NCI-H2196 treated with DMSO at 0.1 percent for 48 hours (cell line): ENCODE measurements around the gene STAT1.

Source experiments
- DNase-seq: peaks from one replicate; lab custom pipeline; 2025; ENCODE audit not compliant: unreplicated experiment; lab: John Stamatoyannopoulos, UW

Gene STAT1

GRCh38 chr2:191013932-191014652, at the start of gene STAT1:
Gene STAT1, minus strand, starts transcription at chr2:191014171. Its CDS starts 4,168 bp downstream, at chr2:191010003.
- DNase-seq, result peak; percentile 80

- no peak for DNase-seq
These were observed 49.6 kb upstream of the STAT1 start for GRCh38 chr2:191063584-191063983.

GRCh38 chr2:191061381-191061980, 47.5 kb upstream of the STAT1 start:
- DNase-seq, result no peak

GRCh38 chr2:191059308-191059707, 45.3 kb upstream of the STAT1 start:
- DNase-seq, result no peak

- no peak for DNase-seq
These were observed 42.3 kb upstream of the STAT1 start for GRCh38 chr2:191056228-191056627.

- DNase-seq, result no peak
These were observed 39.3 kb upstream of the STAT1 start for GRCh38 chr2:191053256-191053655.

- peak; percentile 29 for DNase-seq
These were observed 38.1 kb upstream of the STAT1 start for GRCh38 chr2:191051825-191052778.

GRCh38 chr2:191051177-191051576, 37.2 kb upstream of the STAT1 start:
- no peak for DNase-seq

GRCh38 chr2:191050640-191050987, 36.6 kb upstream of the STAT1 start:
- no peak for DNase-seq

- DNase-seq, result no peak
These were observed 36.0 kb upstream of the STAT1 start for GRCh38 chr2:191049728-191050639.

- no peak for DNase-seq
These were observed 34.1 kb upstream of the STAT1 start for GRCh38 chr2:191048073-191048472.

GRCh38 chr2:191045141-191045540, 31.2 kb upstream of the STAT1 start:
- DNase-seq, result no peak

GRCh38 chr2:191043438-191043837, 29.5 kb upstream of the STAT1 start:
- DNase-seq, result no peak

GRCh38 chr2:191041418-191042161, 27.6 kb upstream of the STAT1 start:
- peak; percentile 8 for DNase-seq

- no peak for DNase-seq
These were observed 25.6 kb upstream of the STAT1 start for GRCh38 chr2:191039616-191040015.

- DNase-seq, result no peak
These were observed 24.8 kb upstream of the STAT1 start for GRCh38 chr2:191038741-191039140.

GRCh38 chr2:191038241-191038725, 24.3 kb upstream of the STAT1 start:
- DNase-seq, result no peak

GRCh38 chr2:191037351-191037750, 23.4 kb upstream of the STAT1 start:
- no peak for DNase-seq

GRCh38 chr2:191036363-191036762, 22.4 kb upstream of the STAT1 start:
- DNase-seq, result no peak
